Measurements from ENCODE around the gene GOLGA3.

Gene GOLGA3

GRCh38 chr12:132727091-132727794, 101.4 kb downstream of the GOLGA3 start:
- no peaks in the 10 kb centered on the region for H3K9me3 ChIP-seq (ENCODE audit: insufficient read depth, low read depth, low read length)
- H3K36me3 ChIP-seq (ENCODE audit: insufficient read depth, low read length), result peaks cover 63% of the 10 kb centered on the region; the same call in 1 of the 2 replicates
- H3K79me2 ChIP-seq (ENCODE audit: insufficient read depth, low read length), result no peaks in the 10 kb centered on the region
- no peaks in the 10 kb centered on the region for H4K20me1 ChIP-seq (ENCODE audit: insufficient read depth, low read length, poor library complexity, severe bottlenecking)
- no peak overlapping the region for H3K4me2 ChIP-seq (ENCODE audit: low read depth, low read length, poor library complexity, severe bottlenecking)
- no peaks in the 10 kb centered on the region for H3K27me3 ChIP-seq (ENCODE audit: insufficient read depth, low read length, poor library complexity, severe bottlenecking)
- peaks cover 10% of the 10 kb centered on the region; the same call in 1 of the 2 replicates for H3F3A ChIP-seq (ENCODE audit: low read depth)
- TF ChIP-seq EZH2phosphoT487 (IDR thresholded peaks at IDR 0.05; ENCODE audit: borderline replicate concordance), result no peak
- no peak for TF ChIP-seq CTCF (conservative IDR thresholded peaks at IDR 0.05; ENCODE audit: low read length)
- H2AFZ ChIP-seq (ENCODE audit: low read length), result no peak overlapping the region
- no peaks in the 10 kb centered on the region for H3K9me2 ChIP-seq (replicated peaks; ENCODE audit: low read depth, low read length)
- no peak overlapping the region for H3K9ac ChIP-seq (ENCODE audit: low read depth, low read length, poor library complexity, severe bottlenecking)
- no peaks in the 10 kb centered on the region for H3K4me1 ChIP-seq (ENCODE audit: insufficient read depth, low read length, poor library complexity, severe bottlenecking)
- no peak overlapping the region for H3K4me3 ChIP-seq (ENCODE audit: low read length, poor library complexity, severe bottlenecking)

- no peaks in the 10 kb centered on the region for H4K20me1 ChIP-seq (ENCODE audit: insufficient read depth, low read length, poor library complexity, severe bottlenecking)
Observed at GRCh38 chr12:132726386-132726785, 102.3 kb downstream of the GOLGA3 start.

GRCh38 chr12:132724506-132725241, 104.0 kb downstream of the GOLGA3 start:
- Histone ChIP-seq H4K20me1 (ENCODE audit: insufficient read depth, low read length, poor library complexity, severe bottlenecking) (no peaks in the 10 kb centered on the region), H3K79me2 (ENCODE audit: insufficient read depth, low read length) (no peaks in the 10 kb centered on the region), H3K36me3 (ENCODE audit: insufficient read depth, low read length) (peaks cover 69% of the 10 kb centered on the region; the same call in 1 of the 2 replicates), H3K9me2 (replicated peaks; ENCODE audit: low read depth, low read length) (no peaks in the 10 kb centered on the region), H3F3A (ENCODE audit: low read depth) (peaks cover under 1% of the 10 kb centered on the region; the same call in 1 of the 2 replicates), H3K9ac (ENCODE audit: low read depth, low read length, poor library complexity, severe bottlenecking) (no peak overlapping the region), H2AFZ (ENCODE audit: low read length) (no peak overlapping the region), H3K27me3 (ENCODE audit: insufficient read depth, low read length, poor library complexity, severe bottlenecking) (no peaks in the 10 kb centered on the region), H3K9me3 (ENCODE audit: insufficient read depth, low read depth, low read length) (no peaks in the 10 kb centered on the region), H3K4me2 (ENCODE audit: low read depth, low read length, poor library complexity, severe bottlenecking) (no peak overlapping the region), H3K4me1 (ENCODE audit: insufficient read depth, low read length, poor library complexity, severe bottlenecking) (no peaks in the 10 kb centered on the region), H3K4me3 (ENCODE audit: low read length, poor library complexity, severe bottlenecking) (no peak overlapping the region)
- TF ChIP-seq EZH2phosphoT487 (IDR thresholded peaks at IDR 0.05; ENCODE audit: borderline replicate concordance), result no peak
- no peak for TF ChIP-seq CTCF (conservative IDR thresholded peaks at IDR 0.05; ENCODE audit: low read length)

More at GRCh38 chr12:132726386-132726785, 102.3 kb downstream of the GOLGA3 start:
- H3K36me3 ChIP-seq (ENCODE audit: insufficient read depth, low read length), result peaks cover 59% of the 10 kb centered on the region; the same call in 1 of the 2 replicates
- no peaks in the 10 kb centered on the region for H3K9me2 ChIP-seq (replicated peaks; ENCODE audit: low read depth, low read length)
- H3K79me2 ChIP-seq (ENCODE audit: insufficient read depth, low read length), result no peaks in the 10 kb centered on the region
- H3K4me1 ChIP-seq (ENCODE audit: insufficient read depth, low read length, poor library complexity, severe bottlenecking), result no peaks in the 10 kb centered on the region
- no peaks in the 10 kb centered on the region for H3K27me3 ChIP-seq (ENCODE audit: insufficient read depth, low read length, poor library complexity, severe bottlenecking)
- no peak overlapping the region for H3K4me3 ChIP-seq (ENCODE audit: low read length, poor library complexity, severe bottlenecking)
- no peak for TF ChIP-seq CTCF (conservative IDR thresholded peaks at IDR 0.05; ENCODE audit: low read length)
- no peak for TF ChIP-seq EZH2phosphoT487 (IDR thresholded peaks at IDR 0.05; ENCODE audit: borderline replicate concordance)
- no peak overlapping the region for H3K4me2 ChIP-seq (ENCODE audit: low read depth, low read length, poor library complexity, severe bottlenecking)
- H2AFZ ChIP-seq (ENCODE audit: low read length), result no peak overlapping the region
- H3F3A ChIP-seq (ENCODE audit: low read depth), result peaks cover 10% of the 10 kb centered on the region; the same call in 1 of the 2 replicates
- H3K9me3 ChIP-seq (ENCODE audit: insufficient read depth, low read depth, low read length), result no peaks in the 10 kb centered on the region
- H3K9ac ChIP-seq (ENCODE audit: low read depth, low read length, poor library complexity, severe bottlenecking), result no peak overlapping the region

Measured in Loucy (cell line).